Fibroblast of skin of right quadriceps (primary cell): ENCODE results near the gene MAMDC4.
A peak's percentile ranks its signal among the peaks of the same experiment; 100 is the strongest.
"Not testable (repeated sequence)": the region's sequence is repeated elsewhere in the genome, so short reads cannot be mapped to it uniquely, and the experiment has no call there.

Experiments used
- DNase-seq: peaks from one replicate; pipeline ENCODE4 v3.0.0-alpha.2; 2013

MAMDC4 gene

GRCh38 chr9:136839229-136840139 lies 12.7 kb upstream of the MAMDC4 start:
- no peak for DNase-seq

GRCh38 chr9:136840140-136840876 lies 11.8 kb upstream of the MAMDC4 start:
- DNase-seq: no peak

- DNase-seq: peak; percentile 54
Measured at GRCh38 chr9:136840877-136841645, 11.1 kb upstream of the MAMDC4 start.

- DNase-seq: not testable (repeated sequence)
Measured at GRCh38 chr9:136841646-136842379, 10.3 kb upstream of the MAMDC4 start.

- peak; percentile 65 for DNase-seq
Measured at GRCh38 chr9:136842380-136842948, 9.7 kb upstream of the MAMDC4 start, which contains the start of gene AJM1. Gene AJM1 (plus strand): TSS chr9:136842478. CDS start chr9:136844415, 1,937 bp downstream.

GRCh38 chr9:136843159-136843800 lies 8.9 kb upstream of the MAMDC4 start:
- DNase-seq: not testable (repeated sequence)

GRCh38 chr9:136843801-136844740 lies 8.1 kb upstream of the MAMDC4 start:
- DNase-seq: not testable (repeated sequence)

- DNase-seq: no peak
Measured at GRCh38 chr9:136844761-136845464, 7.2 kb upstream of the MAMDC4 start.

GRCh38 chr9:136845465-136846260 lies 6.5 kb upstream of the MAMDC4 start:
- DNase-seq: no peak

GRCh38 chr9:136846376-136847087 lies 5.6 kb upstream of the MAMDC4 start:
- no peak for DNase-seq

- DNase-seq: peak; percentile 70
Measured at GRCh38 chr9:136847088-136847825, 4.9 kb upstream of the MAMDC4 start.

GRCh38 chr9:136847826-136848392 lies 4.2 kb upstream of the MAMDC4 start:
- peak; percentile 76 for DNase-seq

- DNase-seq: no peak
Measured at GRCh38 chr9:136848393-136849037, 3.6 kb upstream of the MAMDC4 start.

- peak; percentile 99 for DNase-seq
Measured at GRCh38 chr9:136849038-136849959, 2.8 kb upstream of the MAMDC4 start, which contains the start of gene PHPT1. Gene PHPT1 (plus strand): TSS chr9:136849409. CDS start chr9:136849431, 22 bp downstream.
